Endothelial cell of umbilical vein (primary cell): ENCODE measurements around the gene OTX2. TPM values are rescaled to one million over a fixed set of nuclear protein-coding genes. Genes with fewer than 3 reads are reported as not detected.

Source experiments
- BruUV-seq: library from RNA; stranded (reverse); fragments of 400-500 nt; replicated peaks from 2 replicates; lab custom pipeline; 2021; lab: Mats Ljungman, UMichigan
- CTCF ChIA-PET: fragments of 300-600, 350-600 bp; sonication (Branson Sonifier 250); formaldehyde crosslinking; loops from one replicate; lab custom pipeline; 2021; ENCODE audit warnings: antibody characterized with exemption, inconsistent platforms; lab: Charles Lee
- POLR2A ChIA-PET: fragments of 300-600, 350-600 bp; sonication (Branson Sonifier 250); formaldehyde crosslinking; loops from one replicate; lab custom pipeline; 2021; ENCODE audit warnings: antibody characterized with exemption, inconsistent platforms; lab: Charles Lee
- DNase-seq: peaks from one replicate; pipeline ENCODE4 v3.0.0-alpha.2; 2011; ENCODE audit warnings: low read depth, low spot score
- FAIRE-seq: peaks from 2 replicates; lab custom pipeline; 2011; peaks lifted over from hg19 to GRCh38; lab: Jason Lieb, UNC
- H2AFZ ChIP-seq: 2 replicates; pipeline ENCODE4 v1.6.0; 2012; ENCODE audit warnings: low read depth, low read length, control low read depth, inconsistent platforms
- H3K27ac ChIP-seq: 2 replicates; pipeline ENCODE4 v1.5.1; 2011; ENCODE audit warnings: low read depth, mild to moderate bottlenecking, control low read depth, low read length, moderate library complexity; ENCODE audit not compliant: insufficient read depth
- H3K27me3 ChIP-seq, 2 experiments: 2 replicates each; pipeline versions ENCODE4 v1.6.0 to v1.6.1; 2011; ENCODE audit warnings: low read length in 2 of 2, mixed read lengths in 1 of 2; ENCODE audit not compliant: control insufficient read depth in 2 of 2, insufficient read depth in 2 of 2
- H3K36me3 ChIP-seq, 2 experiments: 2 replicates in 1 of 2; 3 replicates in 1 of 2; pipeline ENCODE4 v1.5.1; 2011; ENCODE audit warnings: low read length in 2 of 2, mild to moderate bottlenecking in 1 of 2, moderate library complexity in 1 of 2; ENCODE audit not compliant: control insufficient read depth in 2 of 2, insufficient read depth in 2 of 2; ENCODE audit errors: extremely low read depth in 1 of 2
- H3K4me1 ChIP-seq: 3 replicates; pipeline ENCODE4 v1.5.1; 2011; ENCODE audit warnings: mild to moderate bottlenecking, low read length; ENCODE audit not compliant: control insufficient read depth, insufficient read depth; ENCODE audit errors: extremely low read depth
- H3K4me2 ChIP-seq: 2 replicates; pipeline ENCODE4 v1.6.1; 2011; ENCODE audit warnings: low read length, control low read depth, mixed read lengths; ENCODE audit not compliant: insufficient read depth
- H3K4me3 ChIP-seq, 3 experiments: fragments of 200-600 bp in 1 of 3; sonication (generic), shearing (Covaris generic) in 1 of 3; replicated peaks in 1 of 3; 2 replicates each; pipeline ENCODE4 v1.5.1; 2011 to 2016; ENCODE audit warnings: control low read depth in 3 of 3, low read length in 3 of 3, mild to moderate bottlenecking in 2 of 3, inconsistent platforms in 1 of 3, low read depth in 1 of 3, moderate library complexity in 1 of 3; ENCODE audit not compliant: insufficient read depth in 1 of 3
- H3K79me2 ChIP-seq: 2 replicates; pipeline ENCODE4 v1.6.0; 2012; ENCODE audit warnings: low read length, inconsistent platforms; ENCODE audit not compliant: control insufficient read depth, insufficient read depth
- H3K9ac ChIP-seq: replicated peaks from 2 replicates; pipeline ENCODE3; 2011; ENCODE audit warnings: low read length, control low read depth; ENCODE audit not compliant: insufficient read depth; ENCODE audit errors: extremely low read depth
- H3K9me1 ChIP-seq: replicated peaks from 3 replicates; pipeline ENCODE4 v1.6.0; 2011; ENCODE audit warnings: mild to moderate bottlenecking, low read length; ENCODE audit not compliant: control insufficient read depth, insufficient read depth; ENCODE audit errors: extremely low read depth
- H3K9me3 ChIP-seq: replicated peaks from 2 replicates; pipeline ENCODE4 v1.5.1; 2012; ENCODE audit warnings: low read length, inconsistent platforms; ENCODE audit not compliant: control insufficient read depth, insufficient read depth
- H4K20me1 ChIP-seq: replicated peaks from 2 replicates; pipeline ENCODE3; 2011; ENCODE audit warnings: mild to moderate bottlenecking, low read length; ENCODE audit not compliant: control insufficient read depth, insufficient read depth; ENCODE audit errors: extremely low read depth
- CTCF ChIP-seq, 2 donors: IDR thresholded peaks; 1 replicate in 1 of 2; 2 replicates in 1 of 2; pipeline ENCODE4 v1.5.1; 2011; ENCODE audit warnings: low read length in 2 of 2, mild to moderate bottlenecking in 2 of 2, moderate library complexity in 2 of 2, control low read depth in 1 of 2, inconsistent platforms in 1 of 2, low read depth in 1 of 2; ENCODE audit not compliant: insufficient read depth in 1 of 2; ENCODE audit errors: extremely low read depth in 1 of 2
- EZH2 ChIP-seq: IDR thresholded peaks from 2 replicates; pipeline ENCODE4 v1.6.1; 2012; ENCODE audit warnings: borderline replicate concordance, low read depth, mild to moderate bottlenecking, moderate library complexity, low read length, inconsistent platforms; ENCODE audit not compliant: severe bottlenecking
- JUN ChIP-seq: IDR thresholded peaks from 2 replicates; pipeline ENCODE4 v1.6.1; 2011; ENCODE audit warnings: borderline replicate concordance, low read depth; ENCODE audit not compliant: insufficient read length, insufficient read depth
- MYC ChIP-seq: IDR thresholded peaks from one replicate; pipeline ENCODE4 v1.6.1; 2011; ENCODE audit warnings: mild to moderate bottlenecking, low read depth, low read length
- POLR2A ChIP-seq: IDR thresholded peaks from 2 replicates; pipeline ENCODE4 v1.6.1; 2012; ENCODE audit warnings: low read depth, mild to moderate bottlenecking, control low read depth, low read length
- POLR2AphosphoS5 ChIP-seq: IDR thresholded peaks from 2 replicates; pipeline ENCODE4 v1.6.1; 2012; ENCODE audit warnings: low read depth, mild to moderate bottlenecking, control low read depth, low read length, moderate library complexity; ENCODE audit not compliant: insufficient read depth
- dilution Hi-C: fragments of 300-500 bp; cut with MboI; formaldehyde crosslinking; loops from one replicate; pipeline ENCODE4 v1.15.0; 2019; ENCODE audit warnings: low sequenced_read_pairs; ENCODE audit not compliant: extremely low pct_ligation_motif_present
- intact Hi-C: fragments of 100-400 bp; cut with micrococcal nuclease; formaldehyde crosslinking; loops from one replicate; pipeline ENCODE4 v1.10.0; 2022
- polyA plus RNA-seq, 4 experiments: library from polyadenylated mRNA; depleted of rRNA in 3 of 4; stranded (reverse) in 3 of 4; unstranded in 1 of 4; fragments of >200 nt; gene quantifications; 2 replicates each; pipeline versions ENCODE4 v1.2.1 to v1.2.3, GENCODE V29; 2011 to 2012; ENCODE audit warnings: missing spikeins in 1 of 4
- total RNA-seq: library from RNA; stranded (reverse); gene quantifications from 2 replicates; pipeline ENCODE4 v1.2.3, GENCODE V29; 2021

OTX2 gene
- total and polyA plus RNA-seq, 2 donors (not counting 3 experiments of a cell fraction or from before 2014, with no cell fraction given): not detected

DNA sequence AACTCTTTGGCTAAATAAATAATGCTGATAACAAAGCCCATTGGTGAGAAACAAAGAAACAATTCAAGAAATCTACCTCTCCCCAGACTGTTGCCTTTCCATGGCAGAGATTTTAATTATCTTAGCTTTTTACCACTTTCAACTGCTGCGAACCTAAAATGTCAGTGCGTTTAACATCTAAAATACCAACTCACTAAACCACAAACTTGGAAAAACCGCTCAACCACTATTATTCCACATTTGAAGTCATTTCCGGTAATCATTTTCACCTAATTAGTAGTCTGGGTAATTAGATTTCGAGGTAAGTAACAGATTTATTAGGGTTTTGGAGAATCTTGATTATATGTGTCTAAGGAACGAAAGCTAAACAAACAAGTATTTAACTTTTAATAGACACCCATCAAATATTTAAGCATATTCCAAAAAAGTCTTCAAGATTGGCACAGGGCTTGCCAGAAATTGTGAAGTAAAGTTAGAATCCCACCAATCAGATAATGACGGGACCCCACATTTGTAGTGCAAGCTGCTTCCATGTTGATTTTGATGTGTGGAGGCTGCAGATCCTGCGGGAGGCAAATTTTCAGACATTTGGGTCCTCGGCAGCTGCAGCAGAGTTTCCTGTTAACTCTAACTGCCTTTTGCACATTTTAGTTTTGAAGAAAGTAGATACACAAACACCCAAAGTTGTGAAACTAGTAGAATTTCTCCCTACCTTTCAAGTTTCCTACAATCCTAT lies 4.1 kb downstream of the OTX2 start:
- H3K27me3 ChIP-seq: peaks cover 87 to 97% of the 10 kb centered on the region in 2 experiments
- no peak overlapping the region for H3K4me3 ChIP-seq
- H3K36me3 ChIP-seq: no peaks in the 10 kb centered on the region
- intact Hi-C loops (no loop called here), dilution Hi-C loops (no loop called here)
- no TSS peak for BruUV-seq
- H2AFZ ChIP-seq: no peak overlapping the region
- DNase-seq (no peak), FAIRE-seq (no peak)
- H4K20me1 ChIP-seq: no peaks in the 10 kb centered on the region
- H3K27ac ChIP-seq: no peak overlapping the region
- H3K4me2 ChIP-seq: no peak overlapping the region
- H3K79me2 ChIP-seq: no peaks in the 10 kb centered on the region
- ChIA-PET POLR2A (no interaction called here), CTCF (no interaction called here)
- H3K9me3 ChIP-seq: no peaks in the 10 kb centered on the region
- H3K9me1 ChIP-seq: no peaks in the 10 kb centered on the region
- no peak overlapping the region for H3K9ac ChIP-seq
- TF ChIP-seq EZH2: no peak
- TF ChIP-seq JUN: no peak
- no peak for TF ChIP-seq POLR2AphosphoS5
- no peak for TF ChIP-seq MYC
- no peaks in the 10 kb centered on the region for H3K4me1 ChIP-seq

DNA sequence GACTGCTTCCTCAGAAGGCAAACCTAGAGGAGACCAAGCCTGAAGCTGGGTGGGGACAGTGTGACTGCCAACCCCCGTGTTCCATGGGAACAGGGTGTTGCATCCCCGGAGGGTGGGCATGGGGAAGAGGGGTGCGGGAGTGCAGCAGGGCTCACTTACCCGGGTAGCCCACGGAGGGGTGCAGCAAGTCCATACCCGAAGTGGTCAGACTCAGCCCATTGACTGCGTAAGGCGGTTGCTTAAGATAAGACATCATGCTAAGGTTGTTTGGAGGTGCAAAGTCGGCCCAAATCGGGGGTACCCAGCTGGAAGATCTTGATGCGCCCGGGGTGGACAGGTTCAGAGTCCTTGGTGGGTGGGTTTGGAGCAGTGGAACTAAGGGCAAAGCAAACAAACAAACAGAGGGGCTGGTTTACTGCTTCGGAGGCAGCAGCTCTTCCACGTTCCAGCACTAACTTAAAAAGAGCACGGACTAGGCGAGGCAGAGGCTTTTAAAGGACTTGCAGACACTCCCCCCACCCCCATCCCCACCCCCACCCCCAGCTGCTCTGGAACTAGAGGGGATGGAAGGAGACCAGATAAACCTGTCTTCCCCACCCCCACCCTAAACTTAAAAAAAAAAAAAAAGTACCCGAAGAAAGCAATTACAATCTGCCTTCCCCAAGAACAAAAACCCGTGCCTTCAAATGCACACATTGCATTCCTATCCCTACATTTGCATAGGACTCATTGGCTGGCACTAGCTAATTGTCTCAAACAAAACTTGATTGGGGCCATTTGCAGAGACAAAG lies 4.9 kb downstream of the OTX2 start:
- H3K9me1 ChIP-seq: no peaks in the 10 kb centered on the region
- TF ChIP-seq EZH2 (peak; percentile 57), POLR2A (no peak), CTCF (IDR thresholded peaks at IDR 0.05; ENCODE audit: extremely low read depth in 1 of 2, insufficient read depth in 1 of 2, low read depth in 1 of 2, low read length in 2 of 2) (no peak), JUN (no peak)
- no peaks in the 10 kb centered on the region for H3K9me3 ChIP-seq
- dilution Hi-C loops (no loop called here), intact Hi-C loops (no loop called here)
- DNase-seq (no peak), FAIRE-seq (no peak)
- no peaks in the 10 kb centered on the region for H3K4me1 ChIP-seq
- POLR2A ChIA-PET: no interaction called here
- no peak overlapping the region for H2AFZ ChIP-seq
- no TSS peak for BruUV-seq
- CTCF ChIA-PET: no interaction called here
- H3K9ac ChIP-seq: no peak overlapping the region
- no peaks in the 10 kb centered on the region for H3K36me3 ChIP-seq
- peaks cover 86 to 97% of the 10 kb centered on the region in 2 experiments for H3K27me3 ChIP-seq
- no peak overlapping the region for H3K27ac ChIP-seq
- no peaks in the 10 kb centered on the region for H3K79me2 ChIP-seq
- H3K4me2 ChIP-seq: no peak overlapping the region
- H4K20me1 ChIP-seq: no peaks in the 10 kb centered on the region
- no peak overlapping the region for H3K4me3 ChIP-seq
